ENCODE measurements around the gene CDK5R1. TPM values are rescaled to one million over a fixed set of nuclear protein-coding genes. Genes with fewer than 3 reads are reported as not detected.

The CDK5R1 gene
- 3.6 to 4.2 TPM (median 3.8 TPM) in 5 replicates for total RNA-seq (2022; extraction: Qiagen RNA extraction; ENCODE audit: low read depth)

GRCh38 chr17:32486701-32487472 is at the start of gene CDK5R1:
TSS of gene CDK5R1 (plus strand) at chr17:32486993. CDS start at chr17:32487621, 628 bp downstream.

GRCh38 chr17:32444301-32445073 is 42.3 kb upstream of the CDK5R1 start, which contains the start of gene PSMD11:
TSS of gene PSMD11 (plus strand) at chr17:32444510. CDS start at chr17:32444524, 14 bp downstream.

Other genes with a start within 250 kb of the CDK5R1 start
- gene RHBDL3, start 221.2 kb upstream of the CDK5R1 start, total RNA-seq (2022; extraction: Qiagen RNA extraction; ENCODE audit: low read depth) = 2.7 to 5.6 TPM (median 4.6 TPM) in 5 replicates
- 23.8 to 36.6 TPM (median 29.3 TPM) in 5 replicates for gene C17orf75, start 144.8 kb upstream of the CDK5R1 start, total RNA-seq (2022; extraction: Qiagen RNA extraction; ENCODE audit: low read depth)
- gene ZNF207, start 136.8 kb upstream of the CDK5R1 start, total RNA-seq (2022; extraction: Qiagen RNA extraction; ENCODE audit: low read depth) = 217 to 246 TPM (median 236 TPM) in 5 replicates
- gene PSMD11, start 42.5 kb upstream of the CDK5R1 start, total RNA-seq (2022; extraction: Qiagen RNA extraction; ENCODE audit: low read depth) = 164 to 295 TPM (median 185 TPM) in 5 replicates